Measurements from ENCODE around the gene EMP3.
"Not testable (repeated sequence)": the region's sequence is repeated elsewhere in the genome, so short reads cannot be mapped to it uniquely, and the experiment has no call there.

EMP3 gene

DNA sequence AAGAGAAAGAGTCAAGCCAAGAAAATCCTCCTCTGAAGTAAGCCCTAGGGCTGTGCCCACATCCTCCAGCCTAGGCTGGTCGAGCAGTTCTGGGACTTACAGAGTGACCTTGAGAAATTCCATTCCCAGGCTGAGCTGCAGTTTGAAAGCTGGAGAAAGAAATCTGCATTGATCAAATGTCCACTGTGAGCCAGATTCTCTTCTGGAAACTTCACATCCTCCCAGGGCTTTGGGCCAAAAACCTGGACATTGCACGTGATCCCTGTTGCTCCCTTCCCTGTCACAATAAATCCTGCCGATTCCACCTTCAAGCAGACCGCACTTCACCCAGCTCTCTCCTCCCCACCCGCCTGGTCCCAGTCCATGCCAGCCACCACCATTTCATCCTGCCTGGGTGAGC is 22.7 kb downstream of the EMP3 start:
- DNase-seq (ENCODE audit: low read depth) = no peak

DNA sequence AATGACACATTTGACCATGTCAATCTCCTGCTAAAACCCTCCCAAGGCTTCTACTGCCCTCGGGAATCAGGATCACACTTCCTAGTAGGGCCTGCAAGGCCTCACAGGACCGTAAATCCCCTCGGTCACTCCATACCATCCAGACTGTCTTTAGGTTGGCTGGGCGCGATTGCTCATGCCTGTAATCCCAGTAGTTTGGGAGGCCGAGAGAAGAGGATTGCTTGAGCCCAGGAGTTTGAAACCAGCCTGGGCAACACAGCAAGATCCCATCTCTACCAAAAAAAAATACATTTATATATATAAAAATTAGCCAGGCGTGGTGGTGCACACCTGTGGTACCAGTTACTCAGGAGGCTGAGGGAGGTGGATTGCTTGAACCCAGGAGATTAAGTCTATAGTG is 23.4 kb downstream of the EMP3 start:
- DNase-seq (ENCODE audit: low read depth) = no peak

DNA sequence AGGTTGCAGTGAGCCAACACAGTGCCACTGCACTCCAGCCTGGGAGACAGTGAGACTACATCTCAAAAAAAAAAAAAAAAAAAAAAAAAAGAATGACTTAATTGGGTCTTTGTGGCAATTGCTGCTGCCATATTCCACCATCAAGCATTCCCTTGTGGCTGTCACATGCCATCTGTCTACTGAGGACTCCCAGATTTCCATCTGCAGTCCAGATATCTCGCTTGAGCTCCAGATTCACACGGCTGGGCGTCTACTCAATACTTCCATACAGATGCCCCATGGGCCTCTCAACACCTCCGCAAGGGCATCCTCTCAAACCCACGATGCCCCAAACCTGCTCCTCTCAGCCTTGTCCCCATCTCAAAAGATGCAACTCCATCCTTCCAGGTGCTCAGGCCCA is 25.5 kb downstream of the EMP3 start:
- no peak for DNase-seq (ENCODE audit: low read depth)

DNA sequence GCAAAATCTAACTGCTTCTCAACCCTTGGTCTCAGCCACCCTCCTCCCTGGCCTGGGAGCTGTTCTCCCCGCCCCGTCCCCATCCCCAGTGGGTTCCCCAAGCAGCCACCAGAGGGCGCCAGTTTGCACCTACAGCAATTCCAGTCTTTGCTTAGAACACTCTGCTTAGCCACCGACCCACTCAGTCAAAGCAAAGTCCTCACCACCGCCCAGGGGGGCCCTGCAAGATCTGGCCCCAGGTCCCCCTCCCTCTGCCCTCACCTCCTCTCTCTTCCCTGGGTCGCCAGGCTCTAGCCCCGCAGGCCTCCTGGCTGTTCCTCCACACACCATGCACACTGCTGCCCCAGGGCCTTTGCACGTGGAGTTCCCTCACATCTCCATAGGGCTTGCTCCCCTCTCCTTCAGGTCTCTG is 26.0 kb downstream of the EMP3 start:
- DNase-seq (ENCODE audit: low read depth) = peak; percentile 81

DNA sequence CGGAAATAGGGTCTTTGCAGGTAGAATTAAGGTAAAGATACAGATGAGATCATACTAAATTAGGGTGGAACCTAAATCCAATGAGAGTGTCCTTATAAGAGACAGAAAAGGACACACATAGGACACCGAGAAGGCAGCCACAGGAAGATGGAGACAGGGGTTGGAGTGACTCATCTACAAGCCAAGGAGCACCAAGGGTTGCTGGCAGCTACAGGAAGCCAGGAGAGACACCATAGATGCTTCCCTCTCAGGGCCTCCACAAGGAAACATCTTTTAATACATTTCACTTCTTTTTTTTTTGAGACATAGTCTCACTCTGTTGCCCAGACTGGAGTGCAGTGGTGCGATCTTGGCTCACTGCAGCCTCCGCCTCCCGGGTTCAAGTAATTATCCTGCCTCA is 28.3 kb downstream of the EMP3 start:
- DNase-seq (ENCODE audit: low read depth) = no peak

DNA sequence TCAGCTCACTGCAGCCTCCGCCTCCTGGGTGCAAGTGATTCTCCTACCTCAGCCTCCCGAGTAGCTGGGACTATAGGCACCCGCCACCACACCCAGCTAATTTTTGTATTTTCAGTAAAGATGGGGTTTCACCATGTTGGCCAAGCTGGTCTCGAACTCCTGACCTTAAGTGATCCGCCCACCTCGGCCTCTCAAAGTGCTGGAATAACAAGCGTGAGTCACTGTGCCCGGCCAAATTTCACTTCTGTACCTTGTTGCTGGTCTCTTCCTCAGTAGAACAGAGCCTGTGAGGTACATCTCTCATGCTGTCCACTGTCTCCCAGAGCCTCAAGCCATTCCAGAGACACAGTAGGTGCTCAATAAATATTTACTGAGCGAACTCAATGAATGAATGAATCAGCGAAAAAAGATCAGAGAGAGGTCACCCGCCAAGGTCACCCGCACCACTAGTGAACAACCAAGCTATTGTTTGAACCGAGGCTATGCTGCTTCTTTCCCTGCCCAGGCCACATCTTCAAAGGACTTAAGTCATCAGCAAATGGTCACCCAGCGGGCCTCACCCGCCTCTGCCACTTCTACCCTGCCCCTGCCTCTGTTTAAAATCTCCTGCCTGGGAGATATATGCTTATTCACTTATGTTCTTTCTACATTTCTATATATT is 29.1 kb downstream of the EMP3 start:
- DNase-seq (ENCODE audit: low read depth) = no peak

DNA sequence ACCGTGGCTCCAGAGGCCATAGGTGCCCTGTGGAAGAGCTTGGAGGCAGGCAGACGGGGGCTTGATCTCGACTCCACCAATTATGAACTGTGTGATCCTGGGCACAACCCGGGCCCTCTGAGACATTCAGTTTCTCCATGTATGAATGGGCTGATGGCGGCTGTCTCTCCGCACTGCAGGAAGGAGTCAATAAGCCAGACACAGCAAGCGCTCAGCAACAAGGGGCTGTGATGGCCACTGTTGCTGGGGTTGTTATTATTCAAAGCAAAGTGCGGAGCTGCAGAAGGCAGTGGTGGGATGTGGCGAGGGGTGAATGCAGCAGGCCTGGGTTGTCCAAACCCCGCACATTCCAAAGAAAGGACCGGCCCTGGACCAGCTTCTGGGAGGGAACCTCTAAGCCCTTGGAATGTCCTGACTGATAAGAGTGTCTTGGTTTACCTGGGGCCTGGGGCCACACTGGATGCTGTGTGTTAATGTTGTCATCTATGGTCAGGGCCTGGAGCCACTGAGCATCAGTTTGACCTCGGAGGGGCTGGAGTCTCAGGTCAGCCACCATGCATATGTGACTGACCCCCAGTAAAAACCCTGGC is 30.1 kb downstream of the EMP3 start:
- no peak for DNase-seq (ENCODE audit: low read depth)

DNA sequence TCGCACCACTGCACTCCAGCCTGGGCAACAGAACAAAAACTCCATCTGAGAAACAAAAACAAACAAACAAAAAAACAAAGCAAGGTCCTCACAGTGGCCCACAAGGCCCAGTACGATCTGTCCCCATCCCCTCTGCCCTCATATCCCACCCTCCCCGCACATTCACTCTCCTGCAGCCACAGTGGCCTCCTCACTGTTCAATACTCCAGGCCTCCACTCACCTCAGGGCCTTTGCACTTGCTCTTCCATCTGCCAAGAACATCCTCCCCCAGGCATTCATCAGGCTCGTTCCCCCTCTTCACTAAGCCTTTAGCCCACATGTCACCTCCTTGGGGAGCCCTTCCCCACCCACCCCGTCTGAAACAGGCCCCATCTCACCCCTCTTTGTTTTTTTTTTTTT is 33.8 kb downstream of the EMP3 start:
- DNase-seq (ENCODE audit: low read depth) = no peak

DNA sequence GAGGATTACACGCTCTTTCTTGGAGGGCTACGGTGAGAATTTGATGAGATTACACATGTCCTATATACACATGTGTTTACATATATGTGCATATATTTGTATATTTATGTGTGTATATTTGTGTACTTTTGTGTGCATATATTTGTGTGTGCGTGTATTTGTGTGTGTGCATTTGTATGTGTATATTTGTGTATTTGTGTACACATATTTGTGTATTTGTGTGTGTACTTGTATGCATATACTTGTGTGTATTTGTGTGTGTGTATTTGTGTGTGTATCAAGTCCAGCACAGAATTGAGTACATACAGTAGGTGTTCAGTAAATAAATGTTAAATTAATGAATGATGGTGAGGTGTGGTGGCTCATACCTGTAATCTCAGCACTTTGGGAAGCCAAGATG is 36.6 kb downstream of the EMP3 start:
- no peak for DNase-seq (ENCODE audit: low read depth)

DNA sequence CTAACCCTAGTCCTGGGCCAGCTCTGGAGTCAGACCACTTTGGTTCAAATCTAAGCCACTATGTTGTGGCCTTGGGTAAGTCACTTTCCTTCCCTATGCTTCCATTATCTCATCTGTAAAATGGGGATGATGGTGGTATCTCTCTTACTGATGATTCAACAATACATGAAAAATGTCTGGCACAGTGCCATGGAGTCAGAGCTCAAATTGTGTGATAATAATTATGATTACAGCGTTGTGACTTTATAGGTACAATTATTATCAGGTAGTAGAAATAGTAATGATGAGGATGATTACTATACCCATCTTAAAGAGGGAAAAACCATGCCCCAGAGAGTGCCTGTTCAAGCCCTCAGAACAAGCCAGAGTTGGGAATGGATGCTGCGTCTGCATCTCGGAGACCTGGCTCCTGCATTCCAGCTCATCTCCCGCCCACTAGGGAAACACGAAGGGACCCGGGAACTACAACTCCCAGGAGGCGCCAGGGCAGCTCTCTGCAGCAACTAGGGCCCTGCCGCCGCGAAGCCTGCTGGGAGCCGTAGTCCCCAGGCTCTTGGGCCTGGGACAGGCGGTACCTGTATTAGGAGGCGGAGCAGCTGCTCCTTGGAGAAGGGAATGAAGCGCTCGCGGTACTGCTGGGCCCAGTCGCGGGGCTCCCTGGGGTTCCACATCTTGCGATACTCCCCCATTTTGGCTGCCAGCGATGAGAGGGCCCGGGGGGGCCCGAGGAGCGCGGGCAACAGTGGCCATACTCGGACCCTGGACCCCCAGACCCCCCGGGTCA is 37.6 kb downstream of the EMP3 start:
- DNase-seq (ENCODE audit: low read depth) = peak; percentile 53

DNA sequence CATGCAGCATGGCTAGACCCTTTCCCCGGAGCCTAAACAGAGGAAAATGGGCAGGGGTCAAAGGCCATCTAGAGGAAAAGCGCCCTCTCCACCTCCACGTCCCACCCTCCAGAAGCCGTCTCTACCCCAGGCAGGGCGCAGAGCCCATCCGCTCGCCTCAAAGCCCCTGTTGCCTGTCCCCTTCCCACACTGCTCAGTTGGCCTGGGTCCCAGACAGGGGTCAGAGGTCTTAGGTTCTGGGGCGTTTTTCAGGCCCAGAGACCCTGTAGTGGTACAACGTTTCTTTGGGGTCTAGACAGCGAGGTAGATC is 38.1 kb downstream of the EMP3 start:
- DNase-seq (ENCODE audit: low read depth) = peak; percentile 16

DNA sequence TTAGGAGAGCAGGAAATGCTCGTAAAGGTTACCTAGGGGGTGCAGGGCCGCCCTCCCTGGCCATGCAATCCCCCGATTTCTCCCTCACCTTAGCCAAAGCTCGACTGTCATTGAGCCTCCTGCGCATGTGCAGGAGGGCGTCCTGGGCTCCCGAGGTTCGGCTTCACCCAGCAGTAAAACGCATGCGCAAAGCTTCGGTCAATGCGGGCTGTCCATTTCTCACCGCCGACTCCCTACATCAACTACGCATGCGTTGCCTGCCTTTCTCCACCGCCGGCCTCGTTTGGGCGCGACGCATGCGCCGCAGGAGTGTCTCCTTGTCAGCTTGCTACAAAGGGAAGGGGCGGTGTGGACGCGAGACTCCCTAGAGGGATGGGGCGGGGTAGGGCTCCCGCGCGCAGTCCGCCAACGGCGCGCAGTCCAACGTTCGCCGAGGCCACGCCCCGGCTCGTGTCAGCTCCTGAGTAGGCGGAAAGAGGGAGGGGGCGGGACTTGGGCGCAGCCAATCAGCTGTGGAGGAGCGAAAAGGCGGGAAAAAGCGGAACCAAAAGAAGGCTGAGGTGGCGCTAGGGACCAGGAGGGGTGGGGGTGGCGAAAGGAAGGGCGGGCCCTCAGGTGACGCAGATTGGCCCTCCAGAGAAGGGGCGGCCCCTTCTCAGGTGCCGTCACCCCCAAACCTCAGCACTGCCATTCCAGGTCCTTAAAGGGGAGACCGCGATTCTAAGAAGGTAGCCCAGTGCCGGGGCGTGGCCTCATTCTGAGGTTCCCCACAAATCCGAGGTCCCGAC is 38.7 kb downstream of the EMP3 start, which contains the start of the genes SYNGR4 and TMEM143:
SYNGR4 (plus strand) TSS at position 558 of the 788 bp plus-strand sequence. CDS start 1,476 bp downstream, outside the sequence.
TMEM143 (minus strand) TSS at position 131 of the 788 bp plus-strand sequence; CDS start at position 111, 20 bp downstream.
- peak; percentile 85 for DNase-seq (ENCODE audit: low read depth)

DNA sequence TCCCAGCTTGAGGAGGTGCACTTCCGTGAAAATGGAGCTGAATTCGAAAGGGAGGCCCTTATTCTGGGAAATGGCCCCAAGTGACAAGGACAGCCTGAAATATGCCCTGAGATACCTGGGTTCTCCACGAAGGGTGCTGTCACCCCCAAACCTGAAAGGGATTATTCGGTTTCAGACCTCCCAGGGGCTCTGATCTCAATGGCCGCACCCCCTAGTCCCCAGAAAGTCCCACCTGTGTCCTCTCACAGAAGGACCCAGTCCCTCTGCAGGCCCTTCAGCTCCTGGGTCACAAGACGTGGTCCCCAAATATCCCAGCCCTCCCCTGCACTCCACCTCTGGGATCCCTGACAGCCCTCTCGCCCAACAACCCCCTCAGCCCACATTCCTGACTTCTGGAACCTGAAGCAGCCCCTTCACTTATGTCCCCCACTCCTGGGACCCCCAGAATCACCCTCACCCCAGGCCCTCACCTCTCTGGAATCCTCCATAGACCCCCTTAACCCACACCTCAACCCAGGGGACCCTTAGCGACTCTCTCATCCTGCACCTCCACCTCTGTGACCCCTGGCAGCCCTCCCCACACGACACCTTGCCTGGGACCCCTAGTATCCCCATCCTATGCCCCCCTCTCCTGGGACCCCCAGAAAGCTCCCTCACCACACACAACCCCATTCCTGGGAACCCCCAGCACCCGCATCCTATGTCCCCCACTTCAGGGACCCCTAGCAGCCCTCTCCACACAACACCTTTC is 39.4 kb downstream of the EMP3 start:
- DNase-seq (ENCODE audit: low read depth) = no peak

DNA sequence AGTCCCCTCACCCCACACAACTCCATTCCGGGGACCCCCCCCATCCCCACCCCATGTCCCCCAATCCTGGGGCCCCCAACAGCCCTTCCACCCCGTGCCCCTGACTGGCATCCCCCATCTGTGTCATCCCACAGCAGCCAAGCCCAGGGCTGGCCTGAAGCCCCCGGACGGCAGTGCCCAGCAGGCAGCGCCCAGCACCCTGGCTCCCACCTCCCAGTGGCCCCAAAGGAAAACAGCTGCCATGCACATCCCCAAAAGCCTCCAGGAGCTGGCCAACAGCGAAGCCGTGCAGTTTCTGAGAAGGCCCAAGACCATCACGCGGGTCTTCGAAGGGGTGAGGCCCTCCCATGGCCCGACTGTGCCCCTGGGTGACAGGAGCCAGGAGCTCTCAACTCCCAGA is 40.2 kb downstream of the EMP3 start:
- no peak for DNase-seq (ENCODE audit: low read depth)

DNA sequence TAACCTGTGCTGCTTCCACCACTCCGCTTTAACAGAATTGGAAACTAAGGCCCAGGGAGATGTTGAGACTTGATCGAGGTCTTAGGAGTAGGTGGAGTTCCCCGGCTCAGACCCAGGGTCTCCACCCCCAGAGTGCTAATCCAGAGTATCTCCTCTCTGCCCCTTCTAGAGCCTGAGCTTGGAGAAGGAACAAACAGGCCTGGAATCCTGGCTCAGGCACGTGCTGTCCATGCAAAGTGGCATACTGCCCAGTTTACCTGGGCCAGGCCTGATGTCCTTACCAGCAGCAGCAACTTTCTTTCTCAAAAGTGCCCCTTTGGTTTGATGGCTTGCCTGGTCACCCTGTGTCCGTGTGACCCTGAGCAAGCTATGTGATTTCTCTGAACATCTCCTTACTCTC is 42.5 kb downstream of the EMP3 start:
- no peak for DNase-seq (ENCODE audit: low read depth)

DNA sequence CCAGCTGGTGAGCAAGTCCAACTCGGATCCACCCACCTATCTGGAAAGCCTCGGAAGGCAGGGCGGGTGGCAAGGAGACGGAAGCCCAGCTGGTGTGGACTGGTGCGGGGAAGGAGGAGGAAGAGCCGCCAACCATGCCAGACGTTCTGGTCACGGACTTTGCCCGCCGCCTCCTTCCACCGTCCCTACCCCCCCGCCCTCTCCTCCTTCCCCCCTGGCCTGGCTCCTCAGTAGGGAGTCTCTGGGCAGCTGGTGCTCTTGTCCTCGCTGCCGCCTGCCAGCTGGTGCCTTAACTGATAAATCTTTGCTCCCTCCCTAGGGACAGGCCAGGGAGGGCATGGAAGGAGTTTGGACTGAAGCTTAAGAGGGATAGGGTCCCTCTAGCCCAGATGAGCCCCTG is 43.6 kb downstream of the EMP3 start:
- DNase-seq (ENCODE audit: low read depth) = no peak

DNA sequence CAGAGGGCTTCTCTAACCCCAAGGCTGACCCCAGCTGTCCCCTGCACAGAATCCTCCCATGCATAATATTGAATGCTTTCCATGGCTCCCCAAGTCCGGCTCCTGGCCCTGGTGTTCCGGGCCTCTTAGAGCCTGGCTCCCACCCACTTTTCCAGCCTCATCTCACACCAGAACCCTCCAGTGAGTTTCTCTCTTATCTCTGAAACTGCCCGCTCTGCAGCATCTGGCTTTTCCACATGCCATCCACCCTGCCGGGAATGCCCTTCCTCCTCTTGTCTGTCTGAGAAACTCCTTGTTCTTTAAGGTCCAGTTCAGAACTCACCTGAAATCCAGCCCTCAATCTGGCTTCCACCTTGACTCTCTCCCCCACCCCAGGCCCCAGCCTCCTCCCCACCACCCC is 45.6 kb downstream of the EMP3 start:
- no peak for DNase-seq (ENCODE audit: low read depth)

DNA sequence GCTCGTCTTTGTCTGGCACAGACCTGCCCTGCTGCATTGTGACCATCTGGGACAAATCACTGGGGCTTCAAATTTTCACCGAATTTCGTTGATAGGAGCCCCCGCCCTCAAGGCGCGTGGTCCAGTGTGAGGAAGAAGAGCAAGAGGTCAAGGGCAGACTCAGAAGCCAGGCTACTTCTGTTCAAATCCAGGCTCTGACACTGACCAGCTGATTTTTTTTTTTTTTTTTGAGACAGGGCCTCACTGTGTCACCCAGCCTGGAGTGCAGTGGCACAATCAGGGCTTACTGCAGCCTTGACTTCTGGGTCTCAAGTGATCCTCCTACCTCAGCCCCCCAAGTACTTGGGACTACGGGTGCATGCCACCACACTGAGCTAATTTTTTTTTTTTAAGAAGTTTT is 46.0 kb downstream of the EMP3 start:
- no peak for DNase-seq (ENCODE audit: low read depth)

DNA sequence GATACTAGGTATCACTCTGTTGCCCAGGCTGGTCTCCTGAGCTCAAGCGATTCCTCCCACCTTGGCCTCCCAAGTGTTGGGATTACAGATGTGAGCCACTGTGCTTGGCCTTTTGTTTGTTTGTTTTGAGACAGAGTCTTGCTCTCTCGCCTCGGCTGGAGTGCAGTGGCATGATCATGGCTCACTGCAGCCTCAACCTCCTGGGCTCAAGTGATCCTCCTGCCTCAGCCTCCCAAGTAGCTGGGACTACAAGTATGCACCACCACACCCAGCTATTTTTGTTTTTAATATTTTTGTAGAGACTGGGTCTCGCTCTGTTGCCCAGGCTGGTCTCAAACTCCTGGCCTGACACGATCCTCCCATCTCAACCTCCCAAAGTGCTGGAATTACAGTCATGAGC is 46.4 kb downstream of the EMP3 start:
- not testable (repeated sequence) for DNase-seq (ENCODE audit: low read depth)

DNA sequence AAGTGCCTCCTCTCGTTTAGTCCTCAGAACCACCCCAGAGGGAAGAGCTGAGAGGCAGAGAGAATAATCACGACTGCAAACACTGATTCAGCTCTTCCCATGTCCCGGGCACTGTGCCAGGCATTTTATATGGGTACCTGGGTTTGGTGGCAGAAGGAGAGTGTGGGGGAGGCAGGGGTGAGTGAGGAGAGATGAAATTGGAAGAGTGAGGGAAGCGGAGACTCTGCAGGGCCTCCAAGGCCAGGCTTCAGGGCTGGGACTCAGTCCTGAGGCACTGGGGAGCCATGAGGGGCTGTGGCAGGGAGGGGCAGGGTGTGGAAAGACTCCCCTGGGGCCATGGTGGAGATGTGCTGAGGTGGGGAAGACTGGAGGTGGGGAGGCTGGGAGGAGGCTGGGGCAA is 47.6 kb downstream of the EMP3 start:
- DNase-seq (ENCODE audit: low read depth) = no peak

DNA sequence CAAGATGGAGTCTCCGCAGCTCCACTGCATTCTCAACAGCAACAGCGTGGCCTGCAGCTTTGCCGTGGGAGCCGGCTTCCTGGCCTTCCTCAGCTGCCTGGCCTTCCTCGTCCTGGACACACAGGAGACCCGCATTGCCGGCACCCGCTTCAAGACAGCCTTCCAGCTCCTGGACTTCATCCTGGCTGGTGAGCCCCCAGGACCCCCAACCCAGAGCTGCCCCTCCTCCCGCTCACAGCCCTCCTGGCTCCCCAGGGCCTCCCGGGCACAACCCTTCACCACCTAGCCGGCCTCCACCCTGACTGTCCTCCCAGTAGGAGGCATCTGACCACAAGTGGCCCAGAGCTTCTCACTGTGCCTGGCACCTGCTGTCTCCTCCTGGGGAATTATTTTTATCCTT is 48.2 kb downstream of the EMP3 start:
- no peak for DNase-seq (ENCODE audit: low read depth)

DNA sequence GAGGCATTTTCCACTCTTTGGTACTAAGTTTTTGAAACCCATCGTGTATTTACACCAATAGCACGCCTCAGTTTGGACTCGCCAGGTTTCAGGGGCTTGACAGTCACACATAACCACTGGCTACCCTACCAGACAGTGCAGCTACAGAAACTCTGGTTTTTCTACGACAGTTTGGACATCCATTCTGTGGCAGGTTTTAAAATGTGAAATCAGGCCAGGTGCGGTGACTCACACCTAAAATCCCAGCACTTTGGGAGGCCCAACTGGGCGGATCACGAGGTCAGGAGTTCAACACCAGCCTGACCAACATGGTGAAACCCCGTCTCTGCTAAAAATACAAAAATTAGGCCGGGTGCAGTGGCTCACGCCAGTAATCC is 52.8 kb downstream of the EMP3 start:
- DNase-seq (ENCODE audit: low read depth) = no peak

All from stimulated activated CD8-positive, alpha-beta memory T cell treated with anti-CD3 and anti-CD28 coated beads, Interleukin-15, amount 100 ng/mL, for 24 hours (primary cell).